ENCODE measurements around the gene SSR1.
A peak's percentile ranks its signal among the peaks of the same experiment; 100 is the strongest.
"Not testable (repeated sequence)": the region's sequence is repeated elsewhere in the genome, so short reads cannot be mapped to it uniquely, and the experiment has no call there.

Gene SSR1

DNA sequence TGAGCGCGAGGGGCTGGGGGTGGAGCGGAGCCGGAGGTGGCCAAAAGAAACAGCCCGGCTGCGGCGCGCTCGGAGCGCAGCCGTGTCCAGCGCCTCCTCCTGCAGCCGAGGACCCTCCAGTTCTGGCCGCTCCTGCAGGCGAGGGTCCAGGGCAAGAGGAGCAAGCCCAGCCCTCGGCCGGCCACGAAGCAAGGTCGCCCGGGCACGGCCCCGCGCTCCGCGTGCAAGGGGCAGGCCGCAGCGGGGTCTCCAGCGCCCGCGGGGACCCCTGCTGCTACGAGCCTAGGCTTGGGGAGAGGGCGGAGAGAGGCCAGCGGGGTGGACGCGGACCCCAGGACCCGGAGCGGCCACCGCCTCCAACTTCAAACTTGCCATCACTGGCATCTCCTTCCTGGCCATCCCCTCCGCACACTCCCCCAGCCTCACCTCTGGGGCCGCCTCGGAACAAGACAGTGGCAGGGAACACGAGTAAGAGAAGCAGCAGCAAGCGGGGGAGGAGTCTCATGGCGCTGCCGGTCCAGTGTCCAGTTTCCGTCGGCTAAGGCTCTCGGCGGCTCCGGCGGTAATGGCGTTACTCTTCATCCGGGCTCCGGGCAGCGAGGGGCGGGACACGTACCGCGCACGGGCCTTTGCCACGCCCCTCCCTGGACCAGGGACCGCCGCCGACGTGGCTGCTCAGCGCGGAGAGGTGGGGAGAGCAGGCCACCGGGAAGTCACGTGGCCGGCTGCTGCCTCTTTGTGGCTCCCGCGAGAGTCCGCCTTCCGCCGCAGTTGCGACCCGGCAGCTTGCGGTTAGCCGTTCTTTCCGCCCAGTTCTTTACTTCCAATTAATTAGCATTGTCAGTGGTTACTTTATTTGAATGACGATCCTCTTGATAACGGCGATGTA, at the start of gene SSR1:
TSS of gene SSR1 (minus strand) at position 584 of the 889 bp plus-strand sequence. CDS start at position 505, 79 bp downstream.
- peak; percentile 100 for DNase-seq

GRCh38 chr6:7351916-7352315, 38.9 kb upstream of the SSR1 start:
- not testable (repeated sequence) for DNase-seq

- DNase-seq, result not testable (repeated sequence)
Observed at GRCh38 chr6:7350591-7350990, 37.6 kb upstream of the SSR1 start.

DNA sequence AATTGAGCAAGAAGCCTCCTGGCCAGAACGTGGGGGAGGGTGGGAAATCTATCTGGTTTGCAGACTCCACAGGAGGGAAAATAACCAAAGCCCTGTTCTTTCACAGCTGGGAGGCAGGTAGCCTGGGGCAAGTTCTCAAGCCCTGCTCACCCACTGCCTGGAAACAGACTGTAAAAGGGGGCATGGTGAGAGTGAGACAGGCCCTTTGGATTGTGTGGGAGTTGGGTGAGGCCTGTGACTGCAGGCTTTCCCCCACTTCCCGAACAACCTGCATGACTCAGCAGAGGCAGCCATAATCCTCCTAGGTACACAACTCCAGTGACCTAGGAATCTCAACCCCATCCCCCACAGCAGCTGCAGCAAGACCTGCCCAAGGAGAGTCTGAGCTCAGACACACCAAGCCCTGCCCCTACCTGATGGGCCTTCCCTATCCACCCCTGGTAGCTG, 34.6 kb upstream of the SSR1 start:
- not testable (repeated sequence) for DNase-seq

- not testable (repeated sequence) for DNase-seq
Observed at GRCh38 chr6:7344773-7345450, 31.9 kb upstream of the SSR1 start.

DNA sequence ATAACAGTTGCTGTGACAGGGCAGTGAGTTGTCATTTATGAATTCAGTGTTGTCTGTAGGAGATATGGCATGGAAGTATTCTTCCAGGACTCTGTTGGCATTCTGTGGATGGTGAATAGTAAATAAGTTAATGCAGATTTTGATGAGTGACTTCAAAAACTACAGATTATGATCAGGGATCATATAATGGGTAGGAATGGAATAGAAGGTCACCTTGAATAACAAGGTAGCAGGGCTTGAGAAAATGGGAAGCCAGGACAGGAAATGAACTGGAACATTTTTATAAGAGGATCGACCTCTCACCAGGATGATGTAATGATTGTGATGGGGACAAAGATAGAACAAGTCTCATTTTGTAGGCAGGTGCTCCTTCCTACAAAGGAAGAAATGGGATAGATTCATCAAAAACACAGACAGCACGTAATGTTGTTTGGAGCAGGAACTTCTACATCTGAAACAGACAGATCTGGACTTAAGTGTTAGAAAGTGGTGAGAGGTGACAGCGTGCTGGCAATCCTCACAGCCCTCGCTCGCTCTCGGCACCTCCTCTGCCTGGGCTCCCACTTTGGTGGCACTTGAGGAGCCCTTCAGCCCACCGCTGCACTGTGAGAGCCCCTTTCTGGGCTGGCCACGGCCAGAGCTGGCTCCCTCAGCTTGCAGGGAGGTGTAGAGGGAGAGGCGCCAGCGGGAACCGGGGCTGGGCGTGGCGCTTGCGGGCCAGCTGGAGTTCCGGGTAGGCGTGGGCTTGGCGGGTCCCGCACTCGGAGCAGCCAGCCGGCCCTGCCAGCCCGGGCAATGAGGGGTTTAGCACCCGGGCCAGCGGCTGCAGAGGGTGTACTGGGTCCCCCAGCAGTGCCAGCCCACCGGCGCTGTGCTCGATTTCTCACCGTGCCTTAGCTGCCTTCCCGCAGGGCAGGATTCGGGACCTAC, 30.8 kb upstream of the SSR1 start:
- DNase-seq, result peak; percentile 69

- DNase-seq, result peak; percentile 97
Observed at GRCh38 chr6:7341989-7342742, 29.2 kb upstream of the SSR1 start.

- no peak for DNase-seq
Observed at GRCh38 chr6:7341271-7341670, 28.3 kb upstream of the SSR1 start.

DNA sequence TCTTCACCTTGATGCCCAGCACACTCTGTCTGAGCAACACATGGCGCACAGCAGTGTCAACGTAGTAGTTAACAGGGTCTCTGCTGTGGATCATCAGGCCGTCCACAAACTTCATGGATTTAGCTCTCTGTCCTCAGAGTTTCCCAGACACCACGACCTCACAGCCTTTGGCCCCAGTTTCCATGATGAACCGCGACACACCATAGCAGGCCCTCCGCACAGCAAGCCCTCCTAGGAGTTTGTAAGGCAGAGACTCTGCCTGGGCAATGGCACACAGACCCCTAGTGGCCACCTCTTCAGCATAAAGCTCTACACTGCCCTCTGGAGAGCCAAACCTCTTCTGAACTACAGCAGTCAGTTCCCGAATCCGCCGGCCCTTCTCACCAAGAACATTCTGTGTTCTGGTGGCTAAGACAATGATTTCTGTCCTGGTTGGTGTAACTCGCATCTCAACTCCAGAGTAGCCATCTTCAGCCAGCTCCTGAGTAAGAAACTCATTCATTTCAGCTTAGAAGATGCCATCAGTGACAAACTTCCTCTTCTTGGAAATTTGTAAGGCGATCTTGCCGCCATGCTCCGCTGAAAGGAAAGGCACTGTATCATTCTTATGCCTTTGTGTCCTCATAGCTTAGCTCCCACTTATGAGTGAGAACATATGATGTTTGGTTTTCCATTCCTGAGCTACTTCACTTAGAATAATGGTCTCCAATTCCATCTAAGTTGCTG, 26.2 kb upstream of the SSR1 start:
- DNase-seq, result not testable (repeated sequence)

DNA sequence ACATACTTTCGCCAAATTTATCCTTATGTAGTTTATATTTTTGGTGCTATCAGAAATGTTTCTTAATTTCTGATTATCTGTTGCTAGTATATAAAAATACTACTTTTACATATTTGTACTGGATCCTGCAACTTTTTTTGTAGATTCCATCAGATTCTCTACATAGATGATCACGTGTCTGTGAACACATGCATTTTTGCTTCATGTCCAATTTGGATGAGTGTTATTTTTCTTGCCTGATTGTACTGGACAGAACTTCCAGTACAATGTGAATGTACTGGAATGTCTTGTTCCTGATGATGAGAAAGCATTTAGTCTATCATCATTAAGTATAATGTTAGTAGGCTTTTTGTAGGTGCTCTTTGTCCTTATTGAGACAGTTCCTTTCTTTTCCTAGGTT, 25.0 kb upstream of the SSR1 start:
- no peak for DNase-seq

- no peak for DNase-seq
Observed at GRCh38 chr6:7335519-7335918, 22.5 kb upstream of the SSR1 start.

GRCh38 chr6:7334685-7335084, 21.7 kb upstream of the SSR1 start:
- no peak for DNase-seq

- DNase-seq, result no peak
Observed at GRCh38 chr6:7332090-7332745, 19.2 kb upstream of the SSR1 start.

- DNase-seq, result no peak
Observed at GRCh38 chr6:7331452-7331851, 18.5 kb upstream of the SSR1 start.

- DNase-seq, result no peak
Observed at GRCh38 chr6:7328243-7328642, 15.2 kb upstream of the SSR1 start.

DNA sequence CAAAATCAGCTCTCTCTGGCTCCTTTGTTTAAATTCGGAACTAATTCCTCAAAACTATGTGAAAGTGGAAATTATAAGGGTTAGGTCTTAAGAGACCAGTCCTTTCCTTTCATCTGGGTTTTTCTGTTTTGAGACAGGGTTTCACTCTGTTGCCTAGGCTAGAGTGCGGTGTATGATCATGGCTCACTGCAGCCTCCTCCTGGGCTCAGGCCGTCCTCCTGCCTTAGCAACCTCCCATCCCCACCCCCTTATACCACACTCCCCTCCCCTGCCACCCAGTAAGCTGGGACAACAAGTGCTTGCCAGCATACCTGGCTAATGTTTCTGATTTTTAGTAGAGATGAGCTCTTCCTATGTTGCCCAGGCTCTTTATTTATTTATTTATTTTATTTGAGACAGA, 12.8 kb upstream of the SSR1 start:
- DNase-seq, result no peak

- no peak for DNase-seq
Observed at GRCh38 chr6:7324520-7324919, 11.5 kb upstream of the SSR1 start.

GRCh38 chr6:7323074-7323473, 10.1 kb upstream of the SSR1 start:
- no peak for DNase-seq

GRCh38 chr6:7321866-7322265, 8.9 kb upstream of the SSR1 start:
- DNase-seq, result not testable (repeated sequence)

DNA sequence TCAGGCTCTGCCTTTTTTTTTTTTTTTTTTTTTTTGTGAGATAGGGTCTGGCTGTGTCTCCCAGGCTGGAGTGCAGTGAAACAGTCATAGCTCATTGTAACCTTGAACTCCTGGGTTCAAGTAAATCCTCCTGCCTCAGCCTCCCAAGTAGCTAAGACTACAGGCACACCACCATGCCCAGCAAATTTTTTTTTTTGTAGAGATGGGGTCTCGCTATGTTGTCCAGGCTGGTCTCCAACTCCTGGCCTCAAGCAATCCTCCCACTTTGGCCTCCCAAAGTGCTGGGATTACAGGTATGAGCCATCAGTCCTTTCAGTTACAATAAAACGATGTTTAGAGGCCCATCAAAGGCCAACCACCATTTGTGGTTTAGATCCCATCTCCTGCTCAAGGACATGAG, 6.4 kb upstream of the SSR1 start:
- DNase-seq, result not testable (repeated sequence)

- DNase-seq, result no peak
Observed at GRCh38 chr6:7317538-7317937, 4.5 kb upstream of the SSR1 start.
